K562 (cell line): ENCODE data around the gene H3-3A. TPM values are rescaled to one million over a fixed set of nuclear protein-coding genes. Genes with fewer than 3 reads are reported as not detected.

ENCODE experiments used
- ETV1 ChIP-seq: fragments of 450-650 bp; conservative IDR thresholded peaks from 2 replicates; pipeline ENCODE4 v1.6.1; 2016; ENCODE audit warnings: missing genetic modification characterization, control low read depth, low read depth, missing compliant biosample characterization
- IRF2 ChIP-seq: sonication (generic); formaldehyde crosslinking; IDR thresholded peaks from 2 replicates; pipeline ENCODE4 v1.8.1; 2022; ENCODE audit warnings: mild to moderate bottlenecking, missing genetic modification reagents
- KAT2B ChIP-seq: IDR thresholded peaks from one replicate; pipeline ENCODE4 v1.6.1; 2012; ENCODE audit warnings: low read depth, mild to moderate bottlenecking, control low read depth, inconsistent platforms, low read length, moderate library complexity
- KLF13 ChIP-seq: fragments of 450-650 bp; IDR thresholded peaks from 2 replicates; pipeline ENCODE4 v1.6.1; 2016; ENCODE audit warnings: missing genetic modification characterization, low read depth, mild to moderate bottlenecking, missing compliant biosample characterization, moderate library complexity, borderline replicate concordance
- NR1H2 ChIP-seq: sonication (generic); formaldehyde crosslinking; IDR thresholded peaks from 2 replicates; pipeline ENCODE4 v1.4.0; 2020; ENCODE audit warnings: mild to moderate bottlenecking, missing genetic modification reagents
- NR2F6 ChIP-seq: fragments of 450-650 bp; formaldehyde crosslinking; IDR thresholded peaks from 2 replicates; pipeline ENCODE4 v1.4.0; 2020; ENCODE audit warnings: mild to moderate bottlenecking
- PHTF2 ChIP-seq: fragments of 250-450 bp; sonication (Bioruptor Pico); IDR thresholded peaks from 2 replicates; pipeline ENCODE4 v1.5.0; 2021; ENCODE audit warnings: mild to moderate bottlenecking
- PYGO2 ChIP-seq: fragments of 450-650 bp; IDR thresholded peaks from 2 replicates; pipeline ENCODE4 v1.6.1; 2016; ENCODE audit warnings: mild to moderate bottlenecking, missing genetic modification characterization, moderate library complexity, missing compliant biosample characterization
- SLC30A9 ChIP-seq: fragments of 250-450 bp; sonication (Bioruptor Pico); IDR thresholded peaks from 2 replicates; pipeline ENCODE4 v1.8.0; 2022; ENCODE audit warnings: mild to moderate bottlenecking, moderate library complexity
- ZBTB40 ChIP-seq, 2 experiments: fragments of 450-650 bp in 1 of 2; sonication (generic) in 1 of 2; formaldehyde crosslinking in 1 of 2; IDR thresholded peaks; 2 replicates each; pipeline versions ENCODE4 v1.7.1 to v1.9.0; 2016 to 2022; ENCODE audit warnings: inconsistent platforms in 1 of 2, mild to moderate bottlenecking in 1 of 2, missing genetic modification reagents in 1 of 2
- ZC3H4 ChIP-seq: sonication (generic); formaldehyde crosslinking; IDR thresholded peaks from 2 replicates; pipeline ENCODE4 v1.9.0; 2021; ENCODE audit warnings: missing genetic modification reagents, borderline replicate concordance
- ZNF146 ChIP-seq: IDR thresholded peaks from one replicate; pipeline ENCODE4 v1.6.1; 2018; ENCODE audit warnings: missing compliant biosample characterization; ENCODE audit not compliant: unreplicated experiment
- ZNF239 ChIP-seq: fragments of 250-450 bp; sonication (Bioruptor Pico); IDR thresholded peaks from 2 replicates; pipeline ENCODE4 v1.4.0; 2020; ENCODE audit warnings: mild to moderate bottlenecking
- ZNF354B ChIP-seq: fragments of 250-450 bp; sonication (Bioruptor Pico); IDR thresholded peaks from 2 replicates; pipeline ENCODE4 v1.4.0; 2020
- ZNF57 ChIP-seq: fragments of 450-650 bp; formaldehyde crosslinking; IDR thresholded peaks from 2 replicates; pipeline ENCODE4 v1.4.0; 2020; ENCODE audit warnings: mild to moderate bottlenecking, moderate library complexity
- polyA plus RNA-seq, 8 experiments: library from polyadenylated mRNA; depleted of rRNA in 4 of 8; stranded (reverse) in 5 of 8; unstranded in 3 of 8; fragments of >200 nt; fragmentation: Nextera tagmentation in 2 of 8; fragmentation: Illumina TruSeq in 1 of 8; extraction: Ambion mirVana in 2 of 8; extraction: Trizol in 1 of 8; gene quantifications; 2 replicates each; pipeline versions ENCODE4 v1.2.1 to v1.2.3, GENCODE V29; 2011 to 2014; ENCODE audit warnings: inconsistent platforms in 1 of 8, missing spikeins in 1 of 8
- total RNA-seq, 7 experiments: library from RNA; depleted of rRNA in 6 of 7; stranded (reverse); fragments of >200 nt in 6 of 7; fragmentation: Illumina TruSeq in 2 of 7; extraction: Trizol in 2 of 7; gene quantifications; 2 replicates each; pipeline versions ENCODE4 v1.2.1 to v1.2.3, GENCODE V29; 2011 to 2021; ENCODE audit warnings: low replicate concordance in 1 of 7

H3-3A gene
- total and polyA plus RNA-seq, 9 of the 15 experiments (the other 6 are each of a cell fraction or from before 2014, with no cell fraction given) = 426 to 1,083 (median 591) TPM

DNA sequence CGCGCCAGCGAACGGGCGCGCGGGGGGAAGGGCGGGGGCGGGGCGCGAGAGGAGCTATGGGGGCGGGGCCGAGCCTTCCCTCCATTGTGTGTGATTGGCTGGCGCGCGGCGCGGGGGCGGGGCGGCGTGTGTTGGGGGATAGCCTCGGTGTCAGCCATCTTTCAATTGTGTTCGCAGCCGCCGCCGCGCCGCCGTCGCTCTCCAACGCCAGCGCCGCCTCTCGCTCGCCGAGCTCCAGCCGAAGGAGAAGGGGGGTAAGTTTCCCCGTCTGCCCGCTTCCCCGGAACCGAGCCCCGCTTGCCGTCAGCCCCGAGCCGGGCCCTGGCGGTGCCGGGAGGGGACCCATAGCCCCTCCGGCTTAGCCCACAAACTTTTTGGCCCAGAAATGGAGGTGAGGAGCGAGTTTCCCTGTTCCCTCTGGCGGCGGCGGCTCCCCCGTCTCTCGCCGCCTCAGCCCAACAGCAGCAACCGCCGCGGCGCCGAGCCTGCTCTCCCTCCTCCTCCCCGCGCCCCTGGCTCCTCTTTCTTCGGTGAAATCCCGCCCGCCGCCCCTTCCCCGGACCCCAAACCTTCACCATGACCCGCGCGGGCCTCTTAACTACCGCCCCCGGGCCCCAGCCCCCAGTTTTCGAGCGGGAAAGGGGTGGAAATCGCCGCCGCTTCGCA, at the start of gene H3-3A (continued):
- TF ChIP-seq ZNF57 (CRISPR knock-in tag) (no peak), ZNF354B (CRISPR knock-in tag) (no peak), ZC3H4 (CRISPR knock-in tag) (no peak; the same call in 1 of the 2 replicates), NR1H2 (CRISPR knock-in tag) (no peak), ZNF146 (CRISPR knock-in tag) (no peak), NR2F6 (CRISPR knock-in tag) (no peak), ZBTB40 (IDR thresholded peaks at IDR 0.05) (no peak), ZBTB40 (CRISPR knock-in tag; IDR thresholded peaks at IDR 0.05) (no peak), PHTF2 (no peak), KLF13 (no peak), KAT2B (no peak), PYGO2 (no peak), IRF2 (no peak), ETV1 (tag) (no peak), ZNF239 (CRISPR knock-in tag) (no peak; the same call in 1 of the 2 replicates), SLC30A9 (CRISPR knock-in tag) (no peak)
